Vagina (tissue), 2 donors: ENCODE data around the gene AEBP1. TPM values are rescaled to one million over a fixed set of nuclear protein-coding genes. Genes with fewer than 3 reads are reported as not detected.

ENCODE experiments used
- DNase-seq, 2 donors: peaks; one replicate each; pipeline ENCODE4 v3.0.0-alpha.2; 2017; ENCODE audit errors: extremely low spot score in 2 of 2
- H3K27ac ChIP-seq: fragments of 200-600 bp; sonication (generic); one replicate; pipeline ENCODE4 v1.5.1; 2019
- H3K27me3 ChIP-seq: fragments of 200-600 bp; sonication (generic); one replicate; pipeline ENCODE4 v1.5.1; 2019
- H3K36me3 ChIP-seq, 2 donors: fragments of 200-600 bp; sonication (generic); one replicate each; pipeline ENCODE4 v1.5.1; 2017 to 2019
- H3K4me1 ChIP-seq: fragments of 200-600 bp; sonication (generic); one replicate; pipeline ENCODE4 v1.5.1; 2019
- H3K4me3 ChIP-seq, 2 donors: fragments of 200-600 bp; sonication (generic); 1 replicate in 1 of 2; 2 replicates in 1 of 2; pipeline ENCODE4 v1.5.1; 2016 to 2019
- H3K9me3 ChIP-seq: fragments of 200-600 bp; sonication (generic); one replicate; pipeline ENCODE4 v1.5.1; 2019
- POLR2A ChIP-seq, 2 donors: fragments of 450-650 bp; IDR thresholded peaks; one replicate each; pipeline ENCODE4 v1.6.1; 2017; ENCODE audit warnings: antibody characterized with exemption in 2 of 2, mild to moderate bottlenecking in 2 of 2, moderate library complexity in 2 of 2
- POLR2AphosphoS5 ChIP-seq, 2 donors: sonication (generic); formaldehyde crosslinking; IDR thresholded peaks; one replicate each; pipeline ENCODE4 v1.9.0; 2017; ENCODE audit warnings: antibody characterized with exemption in 2 of 2, mild to moderate bottlenecking in 2 of 2, low read depth in 1 of 2; ENCODE audit not compliant: insufficient read depth in 1 of 2
- intact Hi-C: fragments of 100-400 bp; cut with DNase I; formaldehyde crosslinking; loops from one replicate; pipeline ENCODE4 v1.15.1; 2023
- total RNA-seq: library from RNA; depleted of rRNA; stranded (reverse); fragments of >200 nt; gene quantifications from one replicate; pipeline ENCODE4 v1.2.3, GENCODE V29; 2016
- TF ChIP-seq, protein P1 (sequence below), 3 experiments: fragments of 450-650 bp in 2 of 3; fragments of 200-600 bp in 1 of 3; sonication (generic) in 1 of 3; IDR thresholded peaks; one replicate each; pipeline ENCODE4 v1.5.1; 2017 to 2019; ENCODE audit warnings: antibody characterized with exemption in 3 of 3, mild to moderate bottlenecking in 2 of 3, moderate library complexity in 2 of 3

AEBP1 gene
- total RNA-seq, 1 donor from 2014 or later: 321 TPM

GRCh38 chr7:44148166-44148565 is 44.0 kb downstream of the AEBP1 start:
- intact Hi-C loops: no loop called here
- Histone ChIP-seq H3K4me1 (peaks cover 31% of the 10 kb centered on the region), H3K27ac (no peak overlapping the region), H3K36me3 (no peaks in the 10 kb centered on the region), H3K27me3 (no peaks in the 10 kb centered on the region), H3K9me3 (no peaks in the 10 kb centered on the region), H3K4me3 (no peak overlapping the region)
- no peak for TF ChIP-seq POLR2AphosphoS5 (IDR thresholded peaks at IDR 0.05; ENCODE audit: insufficient read depth in 1 of 2, low read depth in 1 of 2)
- DNase-seq: no peak

- no peaks in the 10 kb centered on the region for H3K36me3 ChIP-seq
- no peak overlapping the region for H3K27ac ChIP-seq
- no peaks in the 10 kb centered on the region for H3K9me3 ChIP-seq
- TF ChIP-seq, protein P1, sequence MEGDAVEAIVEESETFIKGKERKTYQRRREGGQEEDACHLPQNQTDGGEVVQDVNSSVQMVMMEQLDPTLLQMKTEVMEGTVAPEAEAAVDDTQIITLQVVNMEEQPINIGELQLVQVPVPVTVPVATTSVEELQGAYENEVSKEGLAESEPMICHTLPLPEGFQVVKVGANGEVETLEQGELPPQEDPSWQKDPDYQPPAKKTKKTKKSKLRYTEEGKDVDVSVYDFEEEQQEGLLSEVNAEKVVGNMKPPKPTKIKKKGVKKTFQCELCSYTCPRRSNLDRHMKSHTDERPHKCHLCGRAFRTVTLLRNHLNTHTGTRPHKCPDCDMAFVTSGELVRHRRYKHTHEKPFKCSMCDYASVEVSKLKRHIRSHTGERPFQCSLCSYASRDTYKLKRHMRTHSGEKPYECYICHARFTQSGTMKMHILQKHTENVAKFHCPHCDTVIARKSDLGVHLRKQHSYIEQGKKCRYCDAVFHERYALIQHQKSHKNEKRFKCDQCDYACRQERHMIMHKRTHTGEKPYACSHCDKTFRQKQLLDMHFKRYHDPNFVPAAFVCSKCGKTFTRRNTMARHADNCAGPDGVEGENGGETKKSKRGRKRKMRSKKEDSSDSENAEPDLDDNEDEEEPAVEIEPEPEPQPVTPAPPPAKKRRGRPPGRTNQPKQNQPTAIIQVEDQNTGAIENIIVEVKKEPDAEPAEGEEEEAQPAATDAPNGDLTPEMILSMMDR (IDR thresholded peaks at IDR 0.05): no peak
- TF ChIP-seq POLR2A (IDR thresholded peaks at IDR 0.05) (no peak), POLR2AphosphoS5 (IDR thresholded peaks at IDR 0.05; ENCODE audit: insufficient read depth in 1 of 2, low read depth in 1 of 2) (no peak)
- peaks cover 31% of the 10 kb centered on the region for H3K4me1 ChIP-seq
- intact Hi-C loops: no loop called here
- H3K4me3 ChIP-seq: no peak overlapping the region
- no peak for DNase-seq
- no peaks in the 10 kb centered on the region for H3K27me3 ChIP-seq
Observed at GRCh38 chr7:44148961-44149536, 44.9 kb downstream of the AEBP1 start.

DNA sequence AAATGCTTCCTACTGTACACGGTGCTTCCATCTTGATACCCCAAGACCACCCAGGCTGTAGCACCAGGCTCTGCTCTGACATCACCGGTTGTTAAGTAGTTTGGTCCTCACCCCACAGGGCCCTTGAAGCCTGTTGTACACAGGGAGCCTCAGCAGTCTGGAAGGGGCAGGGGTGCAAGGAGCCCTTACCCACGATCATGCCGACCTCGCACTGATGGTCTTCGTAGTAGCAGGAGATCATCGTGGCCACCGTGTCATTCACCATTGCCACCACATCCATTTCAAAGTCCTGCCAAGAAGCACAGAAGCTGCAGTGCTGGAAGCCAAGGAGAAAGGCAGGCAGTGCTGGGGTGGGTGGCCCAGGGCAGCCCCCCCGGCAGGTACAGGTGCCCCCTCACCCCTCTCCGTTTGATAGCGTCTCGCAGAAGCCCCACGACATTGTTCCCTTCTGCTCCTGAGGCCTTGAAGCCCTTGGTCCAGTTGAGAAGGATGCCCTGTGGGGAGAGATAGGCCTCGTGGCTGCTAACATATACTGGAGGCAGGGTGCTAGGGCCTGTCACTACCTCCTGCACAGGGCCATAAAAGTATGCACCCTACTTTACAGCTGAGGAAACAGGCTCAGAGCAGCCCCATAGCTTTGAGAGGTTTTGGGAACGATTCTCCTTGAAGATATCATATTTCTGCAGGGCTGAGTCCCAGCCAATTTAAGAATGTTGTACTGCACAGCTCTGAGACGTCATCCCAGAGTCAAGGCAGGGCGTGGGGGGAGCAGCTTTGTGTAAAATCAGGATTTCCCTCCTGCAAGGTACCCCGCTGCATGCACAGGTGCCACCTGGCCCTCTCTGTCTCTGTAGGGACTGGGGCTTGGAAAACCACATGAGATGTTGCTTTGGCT is 45.7 kb downstream of the AEBP1 start:
- intact Hi-C loops: no loop called here
- no peak for DNase-seq
- Histone ChIP-seq H3K4me1 (peaks cover 28% of the 10 kb centered on the region), H3K36me3 (no peaks in the 10 kb centered on the region), H3K4me3 (no peak overlapping the region), H3K27ac (no peak overlapping the region), H3K27me3 (no peaks in the 10 kb centered on the region), H3K9me3 (no peaks in the 10 kb centered on the region)
- TF ChIP-seq, protein P1 (IDR thresholded peaks at IDR 0.05): no peak
- TF ChIP-seq POLR2AphosphoS5 (IDR thresholded peaks at IDR 0.05; ENCODE audit: insufficient read depth in 1 of 2, low read depth in 1 of 2) (no peak), POLR2A (IDR thresholded peaks at IDR 0.05) (no peak)

GRCh38 chr7:44150466-44150832 is 46.3 kb downstream of the AEBP1 start:
- H3K27ac ChIP-seq: no peak overlapping the region
- H3K4me1 ChIP-seq: peaks cover 22% of the 10 kb centered on the region
- TF ChIP-seq, protein P1 (IDR thresholded peaks at IDR 0.05): no peak
- no peak for TF ChIP-seq POLR2AphosphoS5 (IDR thresholded peaks at IDR 0.05; ENCODE audit: insufficient read depth in 1 of 2, low read depth in 1 of 2)
- no peaks in the 10 kb centered on the region for H3K27me3 ChIP-seq
- intact Hi-C loops: no loop called here
- no peaks in the 10 kb centered on the region for H3K36me3 ChIP-seq
- H3K4me3 ChIP-seq: no peak overlapping the region
- no peak for DNase-seq
- H3K9me3 ChIP-seq: no peaks in the 10 kb centered on the region

DNA sequence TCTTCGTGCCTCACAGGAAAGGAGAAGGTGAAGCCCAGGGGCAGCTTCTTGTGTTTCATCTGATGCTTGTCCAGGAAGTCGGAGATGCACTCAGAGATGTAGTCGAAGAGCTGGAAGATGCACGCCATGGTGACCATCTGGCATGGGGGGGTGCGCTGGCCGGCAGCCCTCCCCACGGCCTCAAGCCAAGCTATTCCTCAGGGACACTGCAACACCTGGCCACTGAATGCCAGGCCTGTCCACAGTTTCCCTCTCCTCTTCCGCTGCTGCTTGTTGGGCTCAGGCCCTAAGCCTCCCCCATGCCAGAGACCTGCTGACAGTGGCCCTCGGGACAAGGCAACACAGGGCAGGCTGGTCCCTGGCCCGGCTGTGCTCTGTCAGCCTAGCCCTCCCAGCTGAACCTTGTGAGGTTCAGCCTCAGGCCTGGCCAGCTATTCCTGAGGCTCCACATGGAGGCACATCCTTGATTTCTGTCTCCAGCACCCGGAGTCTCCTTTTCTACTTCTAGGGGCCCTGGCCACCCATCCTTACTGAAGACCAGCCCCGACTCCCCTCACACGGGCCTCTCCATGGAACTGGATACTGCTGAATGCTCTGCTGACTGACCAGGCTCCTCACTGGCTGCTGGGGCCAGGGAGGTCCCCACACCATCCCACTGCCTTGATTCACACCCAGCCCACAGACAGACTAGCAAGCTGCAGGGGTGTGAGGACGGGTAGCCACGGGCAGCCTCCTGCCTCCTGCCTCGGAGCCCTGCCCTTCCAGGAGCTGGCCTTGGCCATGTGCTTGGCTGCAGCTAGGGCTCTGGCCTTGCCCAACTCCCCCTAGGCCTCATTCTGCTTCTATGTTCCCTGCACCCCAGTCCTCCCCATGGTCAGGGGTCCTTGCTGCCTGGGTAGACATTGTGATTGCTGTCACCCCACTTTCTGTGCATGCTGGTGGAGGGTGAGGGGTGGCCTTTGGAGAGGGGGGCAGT is 47.1 kb downstream of the AEBP1 start:
- peaks cover 17% of the 10 kb centered on the region for H3K4me1 ChIP-seq
- DNase-seq: no peak
- TF ChIP-seq POLR2AphosphoS5 (IDR thresholded peaks at IDR 0.05; ENCODE audit: insufficient read depth in 1 of 2, low read depth in 1 of 2) (no peak), POLR2A (IDR thresholded peaks at IDR 0.05) (no peak)
- no peaks in the 10 kb centered on the region for H3K9me3 ChIP-seq
- no peaks in the 10 kb centered on the region for H3K27me3 ChIP-seq
- no peak overlapping the region for H3K27ac ChIP-seq
- intact Hi-C loops: no loop called here
- no peak overlapping the region for H3K4me3 ChIP-seq
- no peaks in the 10 kb centered on the region for H3K36me3 ChIP-seq
